Caco-2 (cell line): ENCODE results near the gene CCSAP. TPM values are rescaled to one million over a fixed set of nuclear protein-coding genes. Genes with fewer than 3 reads are reported as not detected.

Experiments used
- BruUV-seq: library from RNA; stranded (reverse); fragments of 400-500 nt; replicated peaks from 2 replicates; lab custom pipeline; 2021; lab: Mats Ljungman, UMichigan
- CTCF ChIA-PET: fragments of 300-600 bp; sonication (Branson Sonifier 250); formaldehyde crosslinking; loops from one replicate; lab custom pipeline; 2022; ENCODE audit warnings: antibody characterized with exemption; lab: Charles Lee
- POLR2A ChIA-PET: fragments of 300-600 bp; sonication (Branson Sonifier 250); formaldehyde crosslinking; loops from one replicate; lab custom pipeline; 2022; ENCODE audit warnings: antibody characterized with exemption; lab: Charles Lee
- DNase-seq, 2 experiments: peaks; one replicate each; pipeline versions ENCODE4 v3.0.0 to v3.0.0-alpha.2; 2020 to 2022
- H3K27me3 ChIP-seq: replicated peaks from 2 replicates; pipeline ENCODE4 v1.6.0; 2011; ENCODE audit warnings: low read length; ENCODE audit not compliant: control insufficient read depth, insufficient read depth
- H3K36me3 ChIP-seq: 2 replicates; pipeline ENCODE4 v1.5.1; 2011; ENCODE audit warnings: low read length; ENCODE audit not compliant: control insufficient read depth, insufficient read depth
- H3K4me1 ChIP-seq: fragments of 250-450 bp; sonication (Bioruptor Pico); 2 replicates; pipeline ENCODE4 v1.5.1; 2020; ENCODE audit warnings: mild to moderate bottlenecking
- H3K4me3 ChIP-seq: 2 replicates; pipeline ENCODE4 v1.5.1; 2011; ENCODE audit warnings: low read depth, mild to moderate bottlenecking, control low read depth, low read length
- H3K9me3 ChIP-seq: fragments of 250-450 bp; sonication (Bioruptor Pico); 2 replicates; pipeline ENCODE4 v1.5.1; 2020; ENCODE audit warnings: mild to moderate bottlenecking, moderate library complexity
- H3K27ac Mint-ChIP-seq: one replicate; pipeline ENCODE4 v1.8.0; 2022; ENCODE audit warnings: mixed read lengths; ENCODE audit not compliant: unreplicated experiment
- H3K27me3 Mint-ChIP-seq: one replicate; pipeline ENCODE4 v1.8.0; 2022; ENCODE audit warnings: mixed read lengths; ENCODE audit not compliant: insufficient read depth, unreplicated experiment
- H3K36me3 Mint-ChIP-seq: one replicate; pipeline ENCODE4 v1.8.0; 2022; ENCODE audit warnings: mild to moderate bottlenecking, mixed read lengths; ENCODE audit not compliant: insufficient read depth, unreplicated experiment
- H3K4me1 Mint-ChIP-seq: one replicate; pipeline ENCODE4 v1.8.0; 2022; ENCODE audit warnings: low read depth, mixed read lengths; ENCODE audit not compliant: unreplicated experiment
- H3K4me3 Mint-ChIP-seq: one replicate; pipeline ENCODE4 v1.8.0; 2022; ENCODE audit warnings: mild to moderate bottlenecking, moderate library complexity, mixed read lengths; ENCODE audit not compliant: unreplicated experiment
- H3K9me3 Mint-ChIP-seq: one replicate; pipeline ENCODE4 v1.8.0; 2022; ENCODE audit warnings: mixed read lengths; ENCODE audit not compliant: unreplicated experiment
- intact Hi-C: fragments of 100-400 bp; cut with micrococcal nuclease; formaldehyde crosslinking; loops from one replicate; pipeline ENCODE4 v1.10.0; 2022; ENCODE audit not compliant: unreplicated experiment
- total RNA-seq: library from RNA; stranded (reverse); gene quantifications from 2 replicates; pipeline ENCODE4 v1.2.3, GENCODE V29; 2022
- TF ChIP-seq, protein P1 (sequence below), 2 experiments: fragments of 200-600 bp in 1 of 2; IDR thresholded peaks; 1 replicate in 1 of 2; 2 replicates in 1 of 2; pipeline versions ENCODE4 v1.5.1 to v1.8.0; 2011 to 2022; ENCODE audit warnings: antibody characterized with exemption in 1 of 2, control low read depth in 1 of 2, inconsistent platforms in 1 of 2, low read depth in 1 of 2, low read length in 1 of 2, mild to moderate bottlenecking in 1 of 2, moderate library complexity in 1 of 2; ENCODE audit not compliant: insufficient read depth in 1 of 2, severe bottlenecking in 1 of 2, unreplicated experiment in 1 of 2

Gene CCSAP
- total RNA-seq, 1 experiment from 2014 or later: 11.3 TPM

DNA sequence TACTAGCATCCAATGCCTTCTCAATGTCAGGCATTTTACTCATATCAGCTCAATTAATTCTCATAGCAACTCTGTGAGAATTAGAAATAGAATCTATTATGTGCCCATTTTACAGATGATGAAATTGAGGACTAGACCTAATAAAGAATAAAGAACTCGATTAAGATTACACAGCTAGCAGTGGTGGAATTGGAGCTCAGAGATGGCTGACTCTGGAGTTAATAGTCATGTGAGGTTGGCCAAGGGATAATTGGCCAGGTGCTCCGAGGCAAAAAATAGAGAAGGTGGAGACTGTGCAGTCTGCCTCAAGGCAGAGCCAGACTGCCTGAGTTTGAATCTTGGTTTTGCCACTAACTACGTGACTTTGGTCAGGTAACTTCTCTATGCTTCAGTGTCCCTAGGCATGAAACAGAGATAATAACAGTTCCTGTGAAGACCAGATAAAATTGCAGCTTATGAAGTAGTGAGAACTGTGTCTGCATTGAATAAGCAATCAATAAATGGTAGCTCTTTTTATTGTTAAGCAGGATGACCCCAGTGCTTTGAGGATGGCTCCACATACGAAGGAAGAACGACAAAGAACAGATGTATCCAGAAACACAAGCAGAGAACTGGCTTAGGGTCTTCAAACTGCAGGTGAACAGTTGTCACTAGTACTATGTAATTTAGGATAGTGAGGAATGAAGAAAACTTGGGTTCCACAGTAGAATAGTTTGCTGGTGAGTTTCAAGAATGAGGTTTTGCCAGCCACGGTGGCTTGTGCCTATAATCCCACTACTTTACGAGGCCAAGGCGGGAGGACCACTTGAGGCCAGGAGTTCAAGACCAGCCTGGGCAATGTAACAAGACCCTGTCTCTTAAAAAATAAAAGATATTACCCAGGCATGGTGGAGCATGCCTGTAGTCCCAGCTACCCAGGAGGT lies 6.9 kb upstream of the CCSAP start:
- Mint-ChIP-seq H3K27ac (no peak overlapping the region), H3K36me3 (no peaks in the 10 kb centered on the region), H3K27me3 (peaks cover 7% of the 10 kb centered on the region), H3K4me3 (no peak overlapping the region), H3K4me1 (no peaks in the 10 kb centered on the region), H3K9me3 (peaks cover 12% of the 10 kb centered on the region)
- BruUV-seq: no TSS peak
- H3K4me1 ChIP-seq: no peaks in the 10 kb centered on the region
- no peak overlapping the region for H3K4me3 ChIP-seq
- H3K36me3 ChIP-seq: no peaks in the 10 kb centered on the region
- ChIA-PET POLR2A (no interaction called here), CTCF (interaction anchor here (0.6 to 1.3 kb wide), 2 partner anchors 132 to 833 kb away, joined by 3 read pairs; no protein-coding TSS in a partner anchor)
- H3K9me3 ChIP-seq: no peaks in the 10 kb centered on the region; the same call in 1 of the 2 replicates
- TF ChIP-seq, protein P1, sequence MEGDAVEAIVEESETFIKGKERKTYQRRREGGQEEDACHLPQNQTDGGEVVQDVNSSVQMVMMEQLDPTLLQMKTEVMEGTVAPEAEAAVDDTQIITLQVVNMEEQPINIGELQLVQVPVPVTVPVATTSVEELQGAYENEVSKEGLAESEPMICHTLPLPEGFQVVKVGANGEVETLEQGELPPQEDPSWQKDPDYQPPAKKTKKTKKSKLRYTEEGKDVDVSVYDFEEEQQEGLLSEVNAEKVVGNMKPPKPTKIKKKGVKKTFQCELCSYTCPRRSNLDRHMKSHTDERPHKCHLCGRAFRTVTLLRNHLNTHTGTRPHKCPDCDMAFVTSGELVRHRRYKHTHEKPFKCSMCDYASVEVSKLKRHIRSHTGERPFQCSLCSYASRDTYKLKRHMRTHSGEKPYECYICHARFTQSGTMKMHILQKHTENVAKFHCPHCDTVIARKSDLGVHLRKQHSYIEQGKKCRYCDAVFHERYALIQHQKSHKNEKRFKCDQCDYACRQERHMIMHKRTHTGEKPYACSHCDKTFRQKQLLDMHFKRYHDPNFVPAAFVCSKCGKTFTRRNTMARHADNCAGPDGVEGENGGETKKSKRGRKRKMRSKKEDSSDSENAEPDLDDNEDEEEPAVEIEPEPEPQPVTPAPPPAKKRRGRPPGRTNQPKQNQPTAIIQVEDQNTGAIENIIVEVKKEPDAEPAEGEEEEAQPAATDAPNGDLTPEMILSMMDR (IDR thresholded peaks at IDR 0.05; ENCODE audit: insufficient read depth in 1 of 2, low read depth in 1 of 2, low read length in 1 of 2, severe bottlenecking in 1 of 2, unreplicated experiment in 1 of 2): no peak
- DNase-seq: no peak
- no peaks in the 10 kb centered on the region for H3K27me3 ChIP-seq
- intact Hi-C loops: no loop called here

DNA sequence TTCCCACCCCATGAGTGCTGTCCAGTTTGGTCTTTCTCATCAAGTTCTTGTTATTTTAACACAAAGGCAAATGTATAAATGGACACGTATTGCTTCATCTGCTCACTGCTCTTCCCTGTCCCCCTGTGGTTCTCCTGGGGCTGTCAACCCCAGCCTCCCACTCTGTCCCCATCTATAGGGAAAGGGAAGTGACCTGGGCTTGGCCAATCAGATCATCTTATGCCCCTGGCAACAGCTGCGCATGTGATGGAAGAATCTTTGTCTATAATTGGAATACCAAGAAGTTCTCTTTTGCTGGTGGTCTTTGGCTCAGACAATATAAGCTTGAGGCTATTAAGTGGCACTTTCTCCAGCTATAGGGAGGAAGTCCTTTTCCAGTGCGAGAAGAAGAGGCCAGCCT lies 4.7 kb upstream of the CCSAP start:
- Mint-ChIP-seq H3K4me3 (no peak overlapping the region), H3K4me1 (peaks cover 6% of the 10 kb centered on the region), H3K36me3 (no peaks in the 10 kb centered on the region), H3K9me3 (peaks cover 9% of the 10 kb centered on the region), H3K27me3 (no peaks in the 10 kb centered on the region), H3K27ac (no peak overlapping the region)
- intact Hi-C loops: no loop called here
- 0 out of 2 replicates have a peak, but pooled peaks cover 5% of the 10 kb centered on the region for H3K4me1 ChIP-seq
- DNase-seq: no peak
- BruUV-seq: no TSS peak
- no peaks in the 10 kb centered on the region for H3K27me3 ChIP-seq
- H3K4me3 ChIP-seq: no peak overlapping the region
- CTCF ChIA-PET: no interaction called here
- H3K9me3 ChIP-seq: no peaks in the 10 kb centered on the region
- TF ChIP-seq, protein P1 (IDR thresholded peaks at IDR 0.05; ENCODE audit: insufficient read depth in 1 of 2, low read depth in 1 of 2, low read length in 1 of 2, severe bottlenecking in 1 of 2, unreplicated experiment in 1 of 2): no peak
- H3K36me3 ChIP-seq: no peaks in the 10 kb centered on the region
- POLR2A ChIA-PET: no interaction called here

DNA sequence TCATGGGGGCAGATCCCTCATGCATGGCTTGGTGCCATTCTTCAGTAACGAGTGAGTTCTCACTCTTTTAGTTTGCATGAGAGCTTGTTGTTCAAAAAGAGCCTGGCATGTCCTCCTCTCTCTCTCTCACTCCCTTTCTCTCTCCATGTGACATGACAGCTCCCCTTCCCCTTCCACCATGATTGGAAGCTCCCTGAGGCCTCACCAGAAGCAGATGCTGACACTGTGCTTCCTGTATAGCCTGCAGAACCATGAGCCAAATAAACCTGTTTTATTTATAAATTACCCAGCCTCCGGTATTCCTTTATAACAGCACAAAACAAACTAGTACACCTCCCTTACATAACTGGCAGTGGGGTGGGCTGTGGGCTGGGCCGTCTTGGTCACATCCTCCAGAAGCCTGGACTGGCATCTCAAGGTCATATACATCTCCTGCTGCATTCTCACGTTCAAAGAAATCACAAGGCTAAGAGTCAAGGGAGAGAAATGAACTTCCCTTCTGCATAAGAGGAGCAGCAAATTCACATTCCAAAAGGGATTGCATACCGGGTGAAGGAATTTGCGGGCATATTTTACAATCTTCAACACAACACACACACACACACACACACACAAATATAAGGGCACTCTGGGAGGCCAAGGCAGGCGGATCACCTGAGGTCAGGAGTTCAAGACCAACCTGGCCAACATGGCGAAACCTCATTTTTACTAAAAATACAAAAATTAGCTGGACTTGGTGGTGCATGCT lies 2.3 kb upstream of the CCSAP start:
- H3K4me3 Mint-ChIP-seq: peak overlapping the region; percentile 9
- TF ChIP-seq, protein P1 (IDR thresholded peaks at IDR 0.05; ENCODE audit: insufficient read depth in 1 of 2, low read depth in 1 of 2, low read length in 1 of 2, severe bottlenecking in 1 of 2, unreplicated experiment in 1 of 2): no peak
- H3K4me1 ChIP-seq: peaks cover 13% of the 10 kb centered on the region; the same call in 1 of the 2 replicates
- no peaks in the 10 kb centered on the region for H3K36me3 Mint-ChIP-seq
- intact Hi-C loops: no loop called here
- no peaks in the 10 kb centered on the region for H3K36me3 ChIP-seq
- CTCF ChIA-PET: no interaction called here
- BruUV-seq: no TSS peak
- H3K4me3 ChIP-seq: no peak overlapping the region
- H3K9me3 Mint-ChIP-seq: peaks cover 9% of the 10 kb centered on the region
- H3K9me3 ChIP-seq: no peaks in the 10 kb centered on the region
- POLR2A ChIA-PET: no interaction called here
- no peak overlapping the region for H3K27ac Mint-ChIP-seq
- no peak for DNase-seq
- H3K27me3 ChIP-seq: no peaks in the 10 kb centered on the region
- peaks cover 6% of the 10 kb centered on the region for H3K4me1 Mint-ChIP-seq
- H3K27me3 Mint-ChIP-seq: no peaks in the 10 kb centered on the region
